SK-N-SH (cell line): ENCODE data around the gene CSF2RB. TPM values are rescaled to one million over a fixed set of nuclear protein-coding genes. Genes with fewer than 3 reads are reported as not detected.

Experiments used
- CTCF ChIA-PET: fragments of 300-600, 350-600 bp; formaldehyde crosslinking; extraction: SDS; loops from one replicate; lab custom pipeline; 2021; lab: Yijun Ruan, JAX
- POLR2A ChIA-PET: fragments of 350-600 bp; sonication (Branson Sonifier 250); formaldehyde crosslinking; extraction: SDS; loops from one replicate; lab custom pipeline; 2020; ENCODE audit warnings: antibody characterized with exemption, inconsistent platforms; lab: Yijun Ruan, JAX
- DNase-seq: peaks from one replicate; pipeline ENCODE4 v3.0.0; 2012
- H2AFZ ChIP-seq: fragments of 200-600 bp; sonication (generic); 2 replicates; pipeline ENCODE4 v1.8.1; 2016; ENCODE audit warnings: antibody characterized with exemption, mild to moderate bottlenecking, low read depth
- H3F3A ChIP-seq: fragments of 200-600 bp; sonication (generic); replicated peaks from 2 replicates; pipeline ENCODE3; 2016; ENCODE audit warnings: antibody characterized with exemption, mild to moderate bottlenecking; ENCODE audit not compliant: insufficient read depth
- H3K27ac ChIP-seq, 2 experiments: fragments of 200-500 bp in 1 of 2; fragments of 200-600 bp in 1 of 2; sonication (Bioruptor generic) in 1 of 2; sonication (generic), shearing (Covaris generic) in 1 of 2; 2 replicates each; pipeline versions ENCODE4 v1.5.1 to v1.6.1; 2014 to 2016; ENCODE audit warnings: low read depth in 2 of 2, inconsistent platforms in 1 of 2, low read length in 1 of 2, mild to moderate bottlenecking in 1 of 2, mixed read lengths in 1 of 2
- H3K27me3 ChIP-seq: fragments of 200-600 bp; sonication (generic), shearing (Covaris generic); 2 replicates; pipeline ENCODE4 v1.6.1; 2016; ENCODE audit warnings: mixed run types; ENCODE audit not compliant: insufficient read depth
- H3K36me3 ChIP-seq, 2 experiments: fragments of 200-500 bp in 1 of 2; fragments of 200-600 bp in 1 of 2; sonication (Bioruptor generic) in 1 of 2; sonication (generic) in 1 of 2; replicated peaks in 1 of 2; 2 replicates each; pipeline versions ENCODE3 to v1.5.1; 2014 to 2016; ENCODE audit warnings: low read length in 1 of 2, mild to moderate bottlenecking in 1 of 2; ENCODE audit not compliant: insufficient read depth in 2 of 2, control insufficient read depth in 1 of 2
- H3K4me1 ChIP-seq, 2 experiments: fragments of 200-500 bp in 1 of 2; fragments of 200-600 bp in 1 of 2; sonication (Bioruptor generic) in 1 of 2; sonication (generic), shearing (Covaris generic) in 1 of 2; 2 replicates each; pipeline versions ENCODE4 v1.5.1 to v1.6.1; 2014 to 2016; ENCODE audit warnings: low read depth in 1 of 2, low read length in 1 of 2, mixed run types in 1 of 2; ENCODE audit not compliant: insufficient read depth in 2 of 2, control insufficient read depth in 1 of 2
- H3K4me2 ChIP-seq: fragments of 200-600 bp; sonication (generic), shearing (Covaris generic); 2 replicates; pipeline ENCODE4 v1.6.1; 2017; ENCODE audit warnings: mixed run types
- H3K4me3 ChIP-seq, 2 experiments: fragments of 200-500 bp in 1 of 2; fragments of 200-600 bp in 1 of 2; sonication (Bioruptor generic) in 1 of 2; sonication (generic), shearing (Covaris generic) in 1 of 2; 2 replicates each; pipeline versions ENCODE4 v1.5.1 to v1.8.1; 2014 to 2016; ENCODE audit warnings: low read depth in 2 of 2, inconsistent platforms in 1 of 2, low read length in 1 of 2, mild to moderate bottlenecking in 1 of 2, mixed read lengths in 1 of 2, moderate library complexity in 1 of 2
- H3K79me2 ChIP-seq: fragments of 200-600 bp; sonication (generic); 2 replicates; pipeline ENCODE4 v1.8.1; 2017; ENCODE audit warnings: mild to moderate bottlenecking; ENCODE audit not compliant: insufficient read depth
- H3K9ac ChIP-seq: fragments of 200-600 bp; sonication (generic); 2 replicates; pipeline ENCODE4 v1.6.1; 2017; ENCODE audit warnings: mixed run types
- H3K9me2 ChIP-seq: fragments of 200-600 bp; sonication (generic); 2 replicates; pipeline ENCODE4 v1.6.1; 2017; ENCODE audit warnings: mixed run types
- H3K9me3 ChIP-seq: fragments of 200-600 bp; sonication (generic); 2 replicates; pipeline ENCODE4 v1.6.1; 2017; ENCODE audit warnings: mixed run types, mild to moderate bottlenecking, moderate library complexity
- H4K20me1 ChIP-seq: fragments of 200-600 bp; sonication (generic); 2 replicates; pipeline ENCODE4 v1.6.1; 2017; ENCODE audit warnings: mild to moderate bottlenecking, mixed run types; ENCODE audit not compliant: insufficient read depth
- ELF1 ChIP-seq: IDR thresholded peaks from 2 replicates; pipeline ENCODE4 v1.4.0; 2012
- EP300 ChIP-seq, 2 experiments: IDR thresholded peaks; 2 replicates each; pipeline versions ENCODE4 v1.4.0 to v1.6.1; 2012; ENCODE audit warnings: borderline replicate concordance in 1 of 2, low read depth in 1 of 2, low read length in 1 of 2
- EZH2phosphoT487 ChIP-seq: fragments of 200-600 bp; sonication (generic); IDR thresholded peaks from 2 replicates; pipeline ENCODE4 v1.6.1; 2017; ENCODE audit warnings: low read depth, mixed run types, mild to moderate bottlenecking, antibody characterized with exemption, moderate library complexity, borderline replicate concordance
- JUND ChIP-seq: IDR thresholded peaks from 2 replicates; pipeline ENCODE4 v1.4.0; 2012
- MAX ChIP-seq: IDR thresholded peaks from 2 replicates; pipeline ENCODE4 v1.4.0; 2012; ENCODE audit warnings: low read depth
- MEF2A ChIP-seq: IDR thresholded peaks from 2 replicates; pipeline ENCODE4 v1.4.0; 2012; ENCODE audit warnings: low read depth, borderline replicate concordance
- NRF1 ChIP-seq: IDR thresholded peaks from 2 replicates; pipeline ENCODE4 v1.6.1; 2012; ENCODE audit warnings: low read depth, mild to moderate bottlenecking, low read length
- POLR2AphosphoS5 ChIP-seq: IDR thresholded peaks from 2 replicates; pipeline ENCODE4 v1.6.1; 2012; ENCODE audit warnings: low read depth, low read length
- RCOR1 ChIP-seq: fragments of 150-350 bp; IDR thresholded peaks from 2 replicates; pipeline ENCODE4 v1.6.1; 2017; ENCODE audit warnings: antibody characterized with exemption, low read length
- RFX5 ChIP-seq: IDR thresholded peaks from 2 replicates; pipeline ENCODE4 v1.6.1; 2012; ENCODE audit warnings: mild to moderate bottlenecking, improper control_type of control experiment, low read length
- TEAD4 ChIP-seq: IDR thresholded peaks from 2 replicates; pipeline ENCODE4 v1.4.0; 2012; ENCODE audit warnings: mild to moderate bottlenecking, borderline replicate concordance; ENCODE audit not compliant: insufficient read depth
- WGBS: methylation state at CpG from one replicate; pipeline ENCODE4 v1.1.6; 2017; ENCODE audit warnings: low lambda C conversion rate; 5-methylcytosine and 5-hydroxymethylcytosine counted together
- polyA plus RNA-seq, 3 experiments: library from polyadenylated mRNA; depleted of rRNA; stranded (reverse); fragments of >200 nt; gene quantifications; 2 replicates each; pipeline ENCODE4 v1.2.3, GENCODE V29; 2012
- TF ChIP-seq, protein P1 (sequence below): fragments of 200-600 bp; sonication (generic); IDR thresholded peaks from 2 replicates; pipeline ENCODE4 v1.6.1; 2017; ENCODE audit warnings: antibody characterized with exemption, mild to moderate bottlenecking, moderate library complexity
- TF ChIP-seq, protein P2 (sequence below): fragments of 150-350 bp; IDR thresholded peaks from 2 replicates; pipeline ENCODE4 v1.6.1; 2017; ENCODE audit warnings: antibody characterized with exemption, low read length, low read depth, borderline replicate concordance
- TF ChIP-seq, protein P3 (sequence below): IDR thresholded peaks from 2 replicates; pipeline ENCODE4; 2012
- TF ChIP-seq, protein P4 (sequence below): fragments of 150-350 bp; IDR thresholded peaks from 2 replicates; pipeline ENCODE4 v1.6.1; 2016; ENCODE audit warnings: mild to moderate bottlenecking, low read depth, low read length
- TF ChIP-seq, protein P5 (sequence below): IDR thresholded peaks from 2 replicates; pipeline ENCODE4 v1.6.1; 2012; ENCODE audit warnings: mild to moderate bottlenecking, low read depth, low read length, moderate library complexity
- TF ChIP-seq, protein P6 (sequence below): IDR thresholded peaks from 2 replicates; pipeline ENCODE4 v1.4.0; 2012; ENCODE audit warnings: low read depth, borderline replicate concordance

The CSF2RB gene
- polyA plus RNA-seq, 1 of the 3 experiments (the other 2 are of a cell fraction): not detected

DNA sequence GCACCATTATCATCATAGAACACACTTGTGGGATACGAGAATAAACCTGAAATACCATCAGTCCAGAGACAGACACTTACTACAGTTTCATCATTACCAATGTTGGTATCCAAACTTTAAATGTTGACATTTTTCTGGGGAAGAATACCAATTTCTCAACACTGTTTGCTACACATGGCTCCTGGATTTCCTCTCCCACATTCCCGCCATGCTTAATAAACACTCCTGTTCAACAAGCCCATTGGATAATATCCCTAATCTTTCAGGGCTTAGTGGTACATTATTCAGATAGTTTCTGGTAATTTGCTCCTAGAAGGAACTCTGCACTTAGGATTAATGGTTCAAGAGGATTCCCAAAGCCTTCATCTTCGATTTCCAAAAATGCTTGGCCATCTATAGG, 48.2 kb downstream of the CSF2RB start:
- H3K4me3 ChIP-seq: no peak overlapping the region
- no peaks in the 10 kb centered on the region for H3K36me3 ChIP-seq
- no peak overlapping the region for H3K4me2 ChIP-seq
- TF ChIP-seq, protein P1, sequence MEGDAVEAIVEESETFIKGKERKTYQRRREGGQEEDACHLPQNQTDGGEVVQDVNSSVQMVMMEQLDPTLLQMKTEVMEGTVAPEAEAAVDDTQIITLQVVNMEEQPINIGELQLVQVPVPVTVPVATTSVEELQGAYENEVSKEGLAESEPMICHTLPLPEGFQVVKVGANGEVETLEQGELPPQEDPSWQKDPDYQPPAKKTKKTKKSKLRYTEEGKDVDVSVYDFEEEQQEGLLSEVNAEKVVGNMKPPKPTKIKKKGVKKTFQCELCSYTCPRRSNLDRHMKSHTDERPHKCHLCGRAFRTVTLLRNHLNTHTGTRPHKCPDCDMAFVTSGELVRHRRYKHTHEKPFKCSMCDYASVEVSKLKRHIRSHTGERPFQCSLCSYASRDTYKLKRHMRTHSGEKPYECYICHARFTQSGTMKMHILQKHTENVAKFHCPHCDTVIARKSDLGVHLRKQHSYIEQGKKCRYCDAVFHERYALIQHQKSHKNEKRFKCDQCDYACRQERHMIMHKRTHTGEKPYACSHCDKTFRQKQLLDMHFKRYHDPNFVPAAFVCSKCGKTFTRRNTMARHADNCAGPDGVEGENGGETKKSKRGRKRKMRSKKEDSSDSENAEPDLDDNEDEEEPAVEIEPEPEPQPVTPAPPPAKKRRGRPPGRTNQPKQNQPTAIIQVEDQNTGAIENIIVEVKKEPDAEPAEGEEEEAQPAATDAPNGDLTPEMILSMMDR: no peak
- TF ChIP-seq EP300 (IDR thresholded peaks at IDR 0.05; ENCODE audit: borderline replicate concordance in 1 of 2, low read depth in 1 of 2, low read length in 1 of 2) (no peak), RCOR1 (no peak), ELF1 (no peak), MAX (no peak), TEAD4 (no peak), NRF1 (no peak), RFX5 (no peak), JUND (no peak), MEF2A (no peak), POLR2AphosphoS5 (no peak), EZH2phosphoT487 (no peak)
- TF ChIP-seq, protein P2, sequence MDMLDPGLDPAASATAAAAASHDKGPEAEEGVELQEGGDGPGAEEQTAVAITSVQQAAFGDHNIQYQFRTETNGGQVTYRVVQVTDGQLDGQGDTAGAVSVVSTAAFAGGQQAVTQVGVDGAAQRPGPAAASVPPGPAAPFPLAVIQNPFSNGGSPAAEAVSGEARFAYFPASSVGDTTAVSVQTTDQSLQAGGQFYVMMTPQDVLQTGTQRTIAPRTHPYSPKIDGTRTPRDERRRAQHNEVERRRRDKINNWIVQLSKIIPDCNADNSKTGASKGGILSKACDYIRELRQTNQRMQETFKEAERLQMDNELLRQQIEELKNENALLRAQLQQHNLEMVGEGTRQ: no peak
- TF ChIP-seq, protein P3, sequence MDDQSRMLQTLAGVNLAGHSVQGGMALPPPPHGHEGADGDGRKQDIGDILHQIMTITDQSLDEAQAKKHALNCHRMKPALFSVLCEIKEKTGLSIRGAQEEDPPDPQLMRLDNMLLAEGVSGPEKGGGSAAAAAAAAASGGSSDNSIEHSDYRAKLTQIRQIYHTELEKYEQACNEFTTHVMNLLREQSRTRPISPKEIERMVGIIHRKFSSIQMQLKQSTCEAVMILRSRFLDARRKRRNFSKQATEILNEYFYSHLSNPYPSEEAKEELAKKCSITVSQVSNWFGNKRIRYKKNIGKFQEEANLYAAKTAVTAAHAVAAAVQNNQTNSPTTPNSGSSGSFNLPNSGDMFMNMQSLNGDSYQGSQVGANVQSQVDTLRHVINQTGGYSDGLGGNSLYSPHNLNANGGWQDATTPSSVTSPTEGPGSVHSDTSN: no peak
- TF ChIP-seq, protein P4, sequence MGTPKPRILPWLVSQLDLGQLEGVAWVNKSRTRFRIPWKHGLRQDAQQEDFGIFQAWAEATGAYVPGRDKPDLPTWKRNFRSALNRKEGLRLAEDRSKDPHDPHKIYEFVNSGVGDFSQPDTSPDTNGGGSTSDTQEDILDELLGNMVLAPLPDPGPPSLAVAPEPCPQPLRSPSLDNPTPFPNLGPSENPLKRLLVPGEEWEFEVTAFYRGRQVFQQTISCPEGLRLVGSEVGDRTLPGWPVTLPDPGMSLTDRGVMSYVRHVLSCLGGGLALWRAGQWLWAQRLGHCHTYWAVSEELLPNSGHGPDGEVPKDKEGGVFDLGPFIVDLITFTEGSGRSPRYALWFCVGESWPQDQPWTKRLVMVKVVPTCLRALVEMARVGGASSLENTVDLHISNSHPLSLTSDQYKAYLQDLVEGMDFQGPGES: no peak
- TF ChIP-seq, protein P5, sequence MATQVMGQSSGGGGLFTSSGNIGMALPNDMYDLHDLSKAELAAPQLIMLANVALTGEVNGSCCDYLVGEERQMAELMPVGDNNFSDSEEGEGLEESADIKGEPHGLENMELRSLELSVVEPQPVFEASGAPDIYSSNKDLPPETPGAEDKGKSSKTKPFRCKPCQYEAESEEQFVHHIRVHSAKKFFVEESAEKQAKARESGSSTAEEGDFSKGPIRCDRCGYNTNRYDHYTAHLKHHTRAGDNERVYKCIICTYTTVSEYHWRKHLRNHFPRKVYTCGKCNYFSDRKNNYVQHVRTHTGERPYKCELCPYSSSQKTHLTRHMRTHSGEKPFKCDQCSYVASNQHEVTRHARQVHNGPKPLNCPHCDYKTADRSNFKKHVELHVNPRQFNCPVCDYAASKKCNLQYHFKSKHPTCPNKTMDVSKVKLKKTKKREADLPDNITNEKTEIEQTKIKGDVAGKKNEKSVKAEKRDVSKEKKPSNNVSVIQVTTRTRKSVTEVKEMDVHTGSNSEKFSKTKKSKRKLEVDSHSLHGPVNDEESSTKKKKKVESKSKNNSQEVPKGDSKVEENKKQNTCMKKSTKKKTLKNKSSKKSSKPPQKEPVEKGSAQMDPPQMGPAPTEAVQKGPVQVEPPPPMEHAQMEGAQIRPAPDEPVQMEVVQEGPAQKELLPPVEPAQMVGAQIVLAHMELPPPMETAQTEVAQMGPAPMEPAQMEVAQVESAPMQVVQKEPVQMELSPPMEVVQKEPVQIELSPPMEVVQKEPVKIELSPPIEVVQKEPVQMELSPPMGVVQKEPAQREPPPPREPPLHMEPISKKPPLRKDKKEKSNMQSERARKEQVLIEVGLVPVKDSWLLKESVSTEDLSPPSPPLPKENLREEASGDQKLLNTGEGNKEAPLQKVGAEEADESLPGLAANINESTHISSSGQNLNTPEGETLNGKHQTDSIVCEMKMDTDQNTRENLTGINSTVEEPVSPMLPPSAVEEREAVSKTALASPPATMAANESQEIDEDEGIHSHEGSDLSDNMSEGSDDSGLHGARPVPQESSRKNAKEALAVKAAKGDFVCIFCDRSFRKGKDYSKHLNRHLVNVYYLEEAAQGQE: no peak
- TF ChIP-seq, protein P6, sequence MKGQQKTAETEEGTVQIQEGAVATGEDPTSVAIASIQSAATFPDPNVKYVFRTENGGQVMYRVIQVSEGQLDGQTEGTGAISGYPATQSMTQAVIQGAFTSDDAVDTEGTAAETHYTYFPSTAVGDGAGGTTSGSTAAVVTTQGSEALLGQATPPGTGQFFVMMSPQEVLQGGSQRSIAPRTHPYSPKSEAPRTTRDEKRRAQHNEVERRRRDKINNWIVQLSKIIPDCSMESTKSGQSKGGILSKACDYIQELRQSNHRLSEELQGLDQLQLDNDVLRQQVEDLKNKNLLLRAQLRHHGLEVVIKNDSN: no peak
- H3K9me3 ChIP-seq: no peaks in the 10 kb centered on the region
- H4K20me1 ChIP-seq: no peaks in the 10 kb centered on the region
- H3K9me2 ChIP-seq: no peaks in the 10 kb centered on the region
- 20% methylated on average over 3 of the region's 3 CpGs for WGBS
- no peak overlapping the region for H3K9ac ChIP-seq
- H3K27ac ChIP-seq: no peak overlapping the region
- no peaks in the 10 kb centered on the region for H3K79me2 ChIP-seq
- no peak overlapping the region for H2AFZ ChIP-seq
- H3K27me3 ChIP-seq: peaks cover 8% of the 10 kb centered on the region; the same call in 1 of the 2 replicates
- H3F3A ChIP-seq: no peaks in the 10 kb centered on the region
- H3K4me1 ChIP-seq: no peaks in the 10 kb centered on the region
- ChIA-PET POLR2A (no interaction called here), CTCF (interaction anchor here (0.8 to 0.9 kb wide), 2 partner anchors 16 to 105 kb away, joined by 3 to 5 read pairs; no protein-coding TSS in a partner anchor)
- no peak for DNase-seq
